ENCODE results near the gene S100A7A.

GRCh38 chr1:153386500-153386901 is 29.8 kb upstream of the S100A7A start:
- TF ChIP-seq CTCF (IDR thresholded peaks at IDR 0.05) (no peak), POLR2A (IDR thresholded peaks at IDR 0.05) (no peak)

All from ovary (tissue), 3 donors.